Measurements from ENCODE around the gene VEGFB. TPM values are rescaled to one million over a fixed set of nuclear protein-coding genes. Genes with fewer than 3 reads are reported as not detected.

Gene VEGFB
- total RNA-seq, 2 experiments from 2014 or later, result 49.1 to 58.5 TPM

DNA sequence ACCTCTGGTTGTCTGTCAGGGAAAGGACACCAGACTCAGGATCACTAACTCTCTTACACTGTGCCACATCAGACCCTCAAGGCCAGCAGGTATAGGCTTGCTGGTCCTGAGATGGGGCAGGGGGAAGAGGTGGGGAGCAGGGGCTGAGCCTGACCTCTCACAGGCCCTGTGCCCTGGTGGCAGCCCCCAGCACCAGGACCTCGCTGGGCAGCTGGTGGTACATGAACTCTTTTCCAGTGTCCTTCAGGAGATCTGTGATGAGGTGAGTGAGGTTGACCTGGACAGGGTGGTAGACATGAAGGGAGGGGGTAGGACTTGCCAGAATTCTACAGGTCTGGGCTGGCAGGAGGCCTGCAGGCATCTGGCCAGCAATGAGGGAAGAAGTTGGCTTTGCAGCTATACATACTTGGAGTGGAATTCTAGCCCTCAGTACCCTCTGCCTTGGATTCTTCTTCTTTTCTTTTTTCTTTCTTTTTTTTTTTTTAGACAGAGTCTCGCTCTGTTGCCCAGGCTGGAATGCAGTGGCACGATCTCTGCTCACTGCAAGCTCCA lies 6.9 kb upstream of the VEGFB start:
- H3K36me3 Mint-ChIP-seq (ENCODE audit: low read depth), result peaks cover 17% of the 10 kb centered on the region
- H3K9me3 Mint-ChIP-seq, result no peaks in the 10 kb centered on the region
- DNase-seq, result no peak
- H3K27ac Mint-ChIP-seq, result peak overlapping the region; percentile 79
- ChIA-PET POLR2A (interaction anchor here (0.8 to 14.6 kb wide), 11 partner anchors 10 to 105 kb away, joined by 3 to 275 read pairs (median 17); partner anchors contain the start of genes ESRRA, FERMT3, FKBP2 and PPP1R14B), CTCF (interaction anchor here (0.7 to 5.1 kb wide), 9 partner anchors 14 to 1557 kb away, joined by 3 to 40 read pairs (median 6); partner anchors contain the start of genes ESRRA, FERMT3, FKBP2 and PLCB3)
- H3K4me3 Mint-ChIP-seq, result peak overlapping the region; percentile 88
- peaks cover 51% of the 10 kb centered on the region for H3K4me1 Mint-ChIP-seq
- H3K27me3 Mint-ChIP-seq, result no peaks in the 10 kb centered on the region

- no peaks in the 10 kb centered on the region for H3K27me3 Mint-ChIP-seq
- POLR2A ChIA-PET, result interaction anchor here (1.0 to 6.7 kb wide), 6 partner anchors 14 to 88 kb away, joined by 3 to 49 read pairs (median 4); partner anchors contain the start of genes FERMT3, FKBP2, PRDX5 and STIP1
- peaks cover 55% of the 10 kb centered on the region for H3K4me1 Mint-ChIP-seq
- peak overlapping the region; percentile 81 for H3K27ac Mint-ChIP-seq
- peaks cover 18% of the 10 kb centered on the region for H3K36me3 Mint-ChIP-seq (ENCODE audit: low read depth)
- H3K9me3 Mint-ChIP-seq, result no peaks in the 10 kb centered on the region
- CTCF ChIA-PET, result interaction anchor here (2.2 to 5.1 kb wide), 2 partner anchors 23 to 75 kb away, joined by 9 to 40 read pairs; partner anchors contain the start of gene FERMT3
- DNase-seq, result no peak
- H3K4me3 Mint-ChIP-seq, result peak overlapping the region; percentile 85
Measured at GRCh38 chr11:64229090-64229743, 5.2 kb upstream of the VEGFB start.

DNA sequence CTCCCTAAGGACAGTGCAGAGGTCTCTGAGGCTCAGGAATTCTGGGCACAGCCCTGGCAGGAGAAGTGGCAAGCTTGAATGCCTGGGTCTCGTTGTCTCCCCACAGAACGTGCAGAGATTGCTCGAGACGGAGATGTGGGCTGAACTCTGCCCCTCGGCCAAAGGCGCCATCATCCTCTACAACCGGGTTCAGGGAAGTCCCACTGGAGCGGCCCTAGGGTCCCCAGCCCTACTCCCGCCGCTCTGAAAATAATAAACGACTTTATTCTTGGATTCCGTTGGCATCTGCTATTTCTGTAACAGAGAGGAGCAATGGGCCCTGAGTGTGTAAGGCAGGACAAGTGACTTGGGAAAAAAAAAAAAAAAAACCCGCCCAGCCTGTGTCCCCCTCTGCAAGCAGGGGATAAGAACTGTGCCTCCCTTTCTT lies 4.6 kb upstream of the VEGFB start:
- Mint-ChIP-seq H3K27ac (peak overlapping the region; percentile 81), H3K27me3 (no peaks in the 10 kb centered on the region), H3K4me1 (peaks cover 53% of the 10 kb centered on the region), H3K9me3 (no peaks in the 10 kb centered on the region), H3K36me3 (ENCODE audit: low read depth) (peaks cover 18% of the 10 kb centered on the region), H3K4me3 (peak overlapping the region; percentile 85)
- ChIA-PET CTCF (interaction anchor here (2.2 to 5.1 kb wide), 2 partner anchors 24 to 74 kb away, joined by 9 to 40 read pairs; partner anchors contain the start of gene FERMT3), POLR2A (interaction anchor here (1.0 to 6.7 kb wide), 7 partner anchors 14 to 88 kb away, joined by 3 to 49 read pairs (median 4); partner anchors contain the start of genes FERMT3, FKBP2, PRDX5 and STIP1)
- DNase-seq, result no peak

GRCh38 chr11:64230171-64230984 lies 4.0 kb upstream of the VEGFB start, which contains the start of gene DNAJC4:
DNAJC4 (plus strand) TSS chr11:64230548; CDS start chr11:64230855, 307 bp downstream.
- Mint-ChIP-seq H3K4me1 (peaks cover 51% of the 10 kb centered on the region), H3K4me3 (peak within 1 kb of the TSS; percentile 85), H3K36me3 (ENCODE audit: low read depth) (peaks cover 14% of the 10 kb centered on the region), H3K9me3 (no peaks in the 10 kb centered on the region), H3K27me3 (no peaks in the 10 kb centered on the region), H3K27ac (peak within 1 kb of the TSS; percentile 81)
- ChIA-PET CTCF (interaction anchor here (0.7 to 5.1 kb wide), 3 partner anchors 24 to 1389 kb away, joined by 3 to 40 read pairs (median 9); partner anchors contain the start of gene FERMT3), POLR2A (interaction anchor here (1.0 to 6.7 kb wide), 7 partner anchors 13 to 87 kb away, joined by 3 to 49 read pairs (median 4); partner anchors contain the start of genes FERMT3, FKBP2, PRDX5 and STIP1)
- peak; percentile 92 for DNase-seq

- POLR2A ChIA-PET, result interaction anchor here (1.4 to 6.7 kb wide), 4 partner anchors 13 to 87 kb away, joined by 4 to 49 read pairs (median 8); partner anchors contain the start of genes FERMT3, FKBP2, PRDX5 and TRMT112
- Mint-ChIP-seq H3K9me3 (no peaks in the 10 kb centered on the region), H3K4me3 (peak overlapping the region; percentile 85), H3K27ac (peak overlapping the region; percentile 62), H3K27me3 (no peaks in the 10 kb centered on the region), H3K36me3 (ENCODE audit: low read depth) (peaks cover 14% of the 10 kb centered on the region), H3K4me1 (peaks cover 56% of the 10 kb centered on the region)
- no peak for DNase-seq
- CTCF ChIA-PET, result interaction anchor here (0.7 kb wide), 1 partner anchor 1390 kb away, joined by 3 read pairs; no protein-coding TSS in a partner anchor
Measured at GRCh38 chr11:64230985-64231365, 3.4 kb upstream of the VEGFB start.

DNA sequence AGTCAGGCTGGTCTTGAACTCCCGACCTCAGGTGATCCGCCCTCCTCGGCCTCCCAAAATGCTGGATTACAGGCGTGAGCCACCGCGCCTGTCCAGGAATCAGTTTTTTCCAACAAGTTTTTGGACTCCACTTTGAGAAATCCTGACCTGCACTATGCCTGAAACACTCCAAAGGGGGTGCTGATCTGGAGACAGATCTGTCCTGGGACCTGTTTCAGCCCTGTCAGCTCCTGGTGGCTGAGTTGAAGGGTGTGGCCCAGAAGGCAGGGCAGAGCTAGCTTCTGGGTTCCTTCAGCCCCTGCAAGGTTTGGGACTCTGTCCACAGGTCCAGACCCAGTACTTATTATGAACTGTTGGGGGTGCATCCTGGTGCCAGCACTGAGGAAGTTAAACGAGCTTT lies 2.8 kb upstream of the VEGFB start:
- H3K36me3 Mint-ChIP-seq (ENCODE audit: low read depth), result peaks cover 14% of the 10 kb centered on the region
- no peaks in the 10 kb centered on the region for H3K9me3 Mint-ChIP-seq
- H3K4me3 Mint-ChIP-seq, result peak overlapping the region; percentile 85
- H3K27ac Mint-ChIP-seq, result no peak overlapping the region
- no peaks in the 10 kb centered on the region for H3K27me3 Mint-ChIP-seq
- POLR2A ChIA-PET, result interaction anchor here (1.4 to 6.7 kb wide), 4 partner anchors 12 to 73 kb away, joined by 4 to 49 read pairs (median 8); partner anchors contain the start of genes FERMT3, FKBP2 and STIP1
- peaks cover 56% of the 10 kb centered on the region for H3K4me1 Mint-ChIP-seq
- no peak for DNase-seq
- CTCF ChIA-PET, result no interaction called here

DNA sequence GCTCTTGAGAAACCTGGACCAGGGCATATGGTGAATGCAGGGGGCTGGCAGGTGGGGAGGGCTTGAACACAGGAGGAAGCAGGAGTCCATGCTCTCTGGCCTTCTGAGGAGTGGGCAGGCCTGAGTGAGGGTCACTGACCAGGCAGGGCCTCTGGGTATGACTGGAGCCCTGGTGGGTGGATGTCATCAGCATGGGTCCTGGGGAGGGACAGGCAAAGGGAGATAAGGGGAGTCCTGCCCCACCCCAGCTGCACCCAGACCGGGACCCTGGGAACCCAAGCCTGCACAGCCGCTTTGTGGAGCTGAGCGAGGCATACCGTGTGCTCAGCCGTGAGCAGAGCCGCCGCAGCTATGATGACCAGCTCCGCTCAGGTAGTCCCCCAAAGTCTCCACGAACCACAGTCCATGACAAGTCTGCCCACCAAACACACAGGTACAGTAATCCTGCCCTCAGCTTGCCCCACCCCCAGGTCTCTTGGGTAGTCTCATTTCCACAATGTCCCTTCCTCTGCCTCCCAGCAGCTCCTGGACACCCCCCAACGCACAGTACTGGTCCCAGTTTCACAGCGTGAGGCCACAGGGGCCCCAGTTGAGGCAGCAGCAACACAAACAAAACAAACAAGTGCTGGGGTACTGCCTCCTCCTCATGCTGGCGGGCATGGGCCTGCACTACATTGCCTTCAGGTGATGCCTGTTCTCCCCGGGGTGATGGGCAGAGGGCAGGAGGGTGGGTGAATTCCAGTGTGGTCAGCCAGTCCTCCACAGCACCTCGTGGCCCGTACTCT lies 2.0 kb upstream of the VEGFB start:
- no peak overlapping the region for H3K27ac Mint-ChIP-seq
- ChIA-PET POLR2A (interaction anchor here (1.0 to 6.7 kb wide), 6 partner anchors 8 to 69 kb away, joined by 3 to 49 read pairs (median 4); partner anchors contain the start of genes FERMT3, FKBP2 and STIP1), CTCF (interaction anchor here (0.8 kb wide), 2 partner anchors 28 to 85 kb away, joined by 3 to 5 read pairs; partner anchors contain the start of gene TRMT112)
- H3K4me3 Mint-ChIP-seq, result peak overlapping the region; percentile 85
- no peaks in the 10 kb centered on the region for H3K27me3 Mint-ChIP-seq
- H3K9me3 Mint-ChIP-seq, result no peaks in the 10 kb centered on the region
- H3K4me1 Mint-ChIP-seq, result peaks cover 50% of the 10 kb centered on the region
- DNase-seq, result no peak
- H3K36me3 Mint-ChIP-seq (ENCODE audit: low read depth), result peaks cover 16% of the 10 kb centered on the region

GRCh38 chr11:64232967-64233315 lies 1.4 kb upstream of the VEGFB start:
- peak overlapping the region; percentile 53 for H3K4me3 Mint-ChIP-seq
- no peaks in the 10 kb centered on the region for H3K9me3 Mint-ChIP-seq
- DNase-seq, result no peak
- no peak overlapping the region for H3K27ac Mint-ChIP-seq
- ChIA-PET CTCF (interaction anchor here (0.8 kb wide), 2 partner anchors 29 to 85 kb away, joined by 3 to 5 read pairs; partner anchors contain the start of gene TRMT112), POLR2A (interaction anchor here (1.0 to 6.7 kb wide), 8 partner anchors 9 to 68 kb away, joined by 3 to 49 read pairs (median 4); partner anchors contain the start of genes FERMT3, FKBP2 and STIP1)
- peaks cover 48% of the 10 kb centered on the region for H3K4me1 Mint-ChIP-seq
- H3K27me3 Mint-ChIP-seq, result no peaks in the 10 kb centered on the region
- peaks cover 19% of the 10 kb centered on the region for H3K36me3 Mint-ChIP-seq (ENCODE audit: low read depth)

DNA sequence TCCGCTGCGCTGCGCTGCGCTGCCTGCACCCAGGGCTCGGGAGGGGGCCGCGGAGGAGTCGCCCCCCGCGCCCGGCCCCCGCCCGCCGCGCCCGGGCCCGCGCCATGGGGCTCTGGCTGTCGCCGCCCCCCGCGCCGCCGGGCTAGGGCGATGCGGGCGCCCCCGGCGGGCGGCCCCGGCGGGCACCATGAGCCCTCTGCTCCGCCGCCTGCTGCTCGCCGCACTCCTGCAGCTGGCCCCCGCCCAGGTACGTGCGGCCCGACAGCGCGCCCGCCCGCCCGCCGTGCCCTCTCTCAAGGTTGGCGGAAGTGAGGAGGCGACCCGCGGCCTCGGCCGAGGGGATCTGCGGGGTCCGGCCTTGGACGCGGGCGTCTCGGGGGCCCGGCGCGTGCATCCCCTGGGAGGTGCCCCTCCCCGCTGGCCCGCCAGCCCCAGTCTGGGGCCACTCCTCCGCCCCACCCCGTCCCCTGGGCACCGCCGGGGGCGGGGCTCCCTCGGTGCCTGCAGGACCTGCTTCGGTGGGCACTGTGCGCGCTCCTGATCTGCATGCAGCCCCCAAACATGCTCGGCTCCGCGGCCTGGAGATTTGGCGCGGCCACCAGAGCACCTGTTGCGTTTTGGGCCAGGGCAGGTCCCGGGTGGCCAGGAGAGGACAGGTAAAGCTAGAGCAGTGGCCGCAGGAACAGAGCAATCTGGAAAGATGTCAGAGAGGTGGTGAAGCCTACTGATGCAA lies 429 bp downstream of the VEGFB start:
- peak overlapping the region; percentile 83 for H3K4me3 Mint-ChIP-seq
- peaks cover 12% of the 10 kb centered on the region for H3K36me3 Mint-ChIP-seq (ENCODE audit: low read depth)
- no peak overlapping the region for H3K27ac Mint-ChIP-seq
- no peaks in the 10 kb centered on the region for H3K27me3 Mint-ChIP-seq
- H3K9me3 Mint-ChIP-seq, result no peaks in the 10 kb centered on the region
- peak; percentile 65 for DNase-seq
- ChIA-PET POLR2A (interaction anchor here (0.5 to 6.7 kb wide), 5 partner anchors 9 to 49 kb away, joined by 3 to 49 read pairs (median 5); partner anchors contain the start of genes FERMT3, FKBP2, NUDT22 and STIP1), CTCF (interaction anchor here (2.0 kb wide), 1 partner anchor 15 kb away, joined by 5 read pairs; no protein-coding TSS in a partner anchor)
- peaks cover 43% of the 10 kb centered on the region for H3K4me1 Mint-ChIP-seq

DNA sequence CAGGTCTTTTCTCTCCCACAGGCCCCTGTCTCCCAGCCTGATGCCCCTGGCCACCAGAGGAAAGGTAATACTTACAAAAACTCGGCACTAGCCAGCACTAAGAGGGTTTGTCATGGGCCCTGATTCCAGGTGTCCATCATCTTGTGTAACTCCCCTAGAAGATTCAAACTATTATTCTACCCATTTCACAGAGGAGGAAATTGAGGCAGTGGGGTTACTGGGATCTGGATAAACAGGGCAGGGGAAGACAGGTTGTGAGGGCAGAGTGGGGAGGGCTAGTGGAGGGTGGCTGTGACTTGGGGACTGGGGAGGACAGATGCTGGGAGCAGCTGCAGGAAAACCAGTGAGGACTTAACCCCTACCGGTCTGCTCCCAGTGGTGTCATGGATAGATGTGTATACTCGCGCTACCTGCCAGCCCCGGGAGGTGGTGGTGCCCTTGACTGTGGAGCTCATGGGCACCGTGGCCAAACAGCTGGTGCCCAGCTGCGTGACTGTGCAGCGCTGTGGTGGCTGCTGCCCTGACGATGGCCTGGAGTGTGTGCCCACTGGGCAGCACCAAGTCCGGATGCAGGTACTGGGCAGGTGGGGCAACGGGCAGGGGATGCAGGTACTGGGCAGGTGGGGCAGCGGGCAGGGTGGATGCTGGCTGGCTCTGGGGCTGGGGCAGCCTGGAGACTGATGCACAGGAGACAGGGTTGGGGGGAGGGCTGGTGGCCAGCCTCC lies 1.2 kb downstream of the VEGFB start:
- Mint-ChIP-seq H3K36me3 (ENCODE audit: low read depth) (peaks cover 12% of the 10 kb centered on the region), H3K9me3 (no peaks in the 10 kb centered on the region), H3K27ac (no peak overlapping the region), H3K4me1 (peaks cover 46% of the 10 kb centered on the region), H3K27me3 (no peaks in the 10 kb centered on the region), H3K4me3 (peak overlapping the region; percentile 83)
- CTCF ChIA-PET, result interaction anchor here (1.6 to 2.2 kb wide), 3 partner anchors 15 to 68 kb away, joined by 5 to 10 read pairs (median 5); partner anchors contain the start of gene FERMT3
- POLR2A ChIA-PET, result interaction anchor here (0.6 to 2.1 kb wide), 7 partner anchors 10 to 900 kb away, joined by 3 to 10 read pairs (median 3); partner anchors contain the start of genes FERMT3, NUDT22, STIP1 and TRPT1
- no peak for DNase-seq
